Activated CD4-positive, alpha-beta T cell treated with anti-CD3 and anti-CD28 coated beads, Interleukin-2, amount 10 ng/mL, durations not matched to agents 24 days and 14 days (primary cell): ENCODE data around the gene C2. TPM values are rescaled to one million over a fixed set of nuclear protein-coding genes. Genes with fewer than 3 reads are reported as not detected.
"Not testable (repeated sequence)": the region's sequence is repeated elsewhere in the genome, so short reads cannot be mapped to it uniquely, and the experiment has no call there.

ENCODE experiments used
- DNase-seq: peaks from one replicate; pipeline ENCODE4 v3.0.0; 2022
- H3K27ac Mint-ChIP-seq: one replicate; pipeline ENCODE4 v1.8.0; 2022; ENCODE audit warnings: mild to moderate bottlenecking, mixed read lengths
- H3K27me3 Mint-ChIP-seq: one replicate; pipeline ENCODE4 v1.8.0; 2022; ENCODE audit warnings: mixed read lengths
- H3K36me3 Mint-ChIP-seq: one replicate; pipeline ENCODE4 v1.8.0; 2022; ENCODE audit warnings: low read depth, mild to moderate bottlenecking, mixed read lengths
- H3K4me1 Mint-ChIP-seq: one replicate; pipeline ENCODE4 v1.8.0; 2021; ENCODE audit warnings: mixed read lengths
- H3K4me3 Mint-ChIP-seq: one replicate; pipeline ENCODE4 v1.8.0; 2022; ENCODE audit warnings: mild to moderate bottlenecking, moderate library complexity, mixed read lengths
- H3K9me3 Mint-ChIP-seq: one replicate; pipeline ENCODE4 v1.8.0; 2021; ENCODE audit warnings: mixed read lengths
- intact Hi-C: fragments of 100-400 bp; cut with micrococcal nuclease; formaldehyde crosslinking; loops from one replicate; pipeline ENCODE4 v1.15.1; 2023
- total RNA-seq: library from RNA; stranded (reverse); gene quantifications from 2 replicates; pipeline ENCODE4 v1.2.3, GENCODE V29; 2022

The C2 gene
- total RNA-seq, 1 donor from 2014 or later: 0.30 TPM

- intact Hi-C loops: loop anchor here (10.0 kb wide), 1 partner anchor 1423 kb away; the partner anchor contains the start of genes GNL1 and PRR3
- Mint-ChIP-seq H3K4me1 (peaks cover 19% of the 10 kb centered on the region), H3K9me3 (no peaks in the 10 kb centered on the region), H3K27ac (no peak overlapping the region), H3K27me3 (no peaks in the 10 kb centered on the region), H3K4me3 (no peak overlapping the region), H3K36me3 (peaks cover 11% of the 10 kb centered on the region)
- DNase-seq: no peak
These were observed 50.4 kb downstream of the C2 start for GRCh38 chr6:31977816-31978431.

DNA sequence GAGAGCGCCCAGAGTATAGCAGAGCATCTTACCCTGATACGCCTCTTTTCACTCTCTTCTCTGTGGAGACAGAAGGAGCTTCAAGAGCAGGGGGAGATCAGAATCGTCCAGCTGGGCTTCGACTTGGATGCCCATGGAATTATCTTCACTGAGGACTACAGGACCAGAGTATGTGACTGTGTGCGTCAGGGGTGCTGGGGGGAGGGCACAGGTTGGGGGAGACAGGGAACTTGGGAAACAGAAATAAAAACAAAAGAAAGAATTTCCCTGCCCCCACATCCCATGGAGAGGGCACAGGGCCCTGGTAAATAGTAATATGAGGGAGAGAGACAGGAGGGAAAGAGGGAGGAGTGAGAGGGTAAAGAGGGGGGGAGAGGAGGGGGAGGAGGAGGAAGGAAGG, 51.3 kb downstream of the C2 start:
- intact Hi-C loops: loop anchor here (10.0 kb wide), 1 partner anchor 1424 kb away; the partner anchor contains the start of genes GNL1 and PRR3
- Mint-ChIP-seq H3K4me3 (no peak overlapping the region), H3K36me3 (peaks cover 8% of the 10 kb centered on the region), H3K4me1 (peaks cover 10% of the 10 kb centered on the region), H3K27me3 (no peaks in the 10 kb centered on the region), H3K27ac (peak overlapping the region; percentile 83), H3K9me3 (no peaks in the 10 kb centered on the region)
- no peak for DNase-seq

DNA sequence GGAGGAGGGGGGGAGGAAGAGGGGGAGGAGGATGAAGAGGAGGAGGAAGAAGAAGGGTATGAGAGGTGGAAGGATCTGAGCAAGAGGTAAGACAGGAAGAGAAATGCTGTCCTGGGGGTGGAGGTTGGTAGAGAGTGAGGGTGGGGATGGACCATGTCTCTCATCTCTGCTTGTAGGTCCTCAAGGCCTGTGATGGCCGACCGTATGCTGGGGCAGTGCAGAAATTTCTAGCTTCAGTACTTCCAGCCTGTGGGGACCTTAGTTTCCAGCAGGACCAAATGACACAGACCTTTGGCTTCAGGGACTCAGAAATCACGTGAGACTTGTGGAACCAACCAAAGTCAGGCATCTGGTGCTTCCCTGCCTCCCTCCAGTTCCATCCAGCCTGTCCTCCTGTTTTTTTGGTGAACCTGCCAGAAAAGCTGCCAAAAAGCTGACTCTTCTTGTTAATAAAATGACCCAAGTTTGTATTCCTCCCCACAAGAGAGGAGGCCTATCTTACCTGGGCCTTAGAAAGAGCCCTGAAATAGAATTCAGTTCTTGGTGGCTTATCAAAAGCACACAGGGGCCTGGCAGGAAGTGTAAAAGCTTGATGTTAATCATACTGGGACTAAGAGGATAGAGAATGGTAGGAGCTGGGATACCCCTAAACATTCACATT, 51.9 kb downstream of the C2 start:
- Mint-ChIP-seq H3K9me3 (no peaks in the 10 kb centered on the region), H3K4me3 (no peak overlapping the region), H3K27me3 (no peaks in the 10 kb centered on the region), H3K4me1 (peaks cover 7% of the 10 kb centered on the region), H3K27ac (peak overlapping the region; percentile 43), H3K36me3 (peaks cover 6% of the 10 kb centered on the region)
- intact Hi-C loops: loop anchor here (10.0 kb wide), 1 partner anchor 1425 kb away; the partner anchor contains the start of genes GNL1 and PRR3
- no peak for DNase-seq

- H3K9me3 Mint-ChIP-seq, H3K4me3 Mint-ChIP-seq, H3K27me3 Mint-ChIP-seq, intact Hi-C loops, DNase-seq, H3K36me3 Mint-ChIP-seq, H3K4me1 Mint-ChIP-seq: not testable (repeated sequence)
- H3K27ac Mint-ChIP-seq: peak overlapping the region; percentile 43
These were observed 52.8 kb downstream of the C2 start for GRCh38 chr6:31980195-31980876.

- intact Hi-C loops, DNase-seq, H3K36me3 Mint-ChIP-seq, H3K4me1 Mint-ChIP-seq, H3K4me3 Mint-ChIP-seq, H3K27me3 Mint-ChIP-seq, H3K27ac Mint-ChIP-seq, H3K9me3 Mint-ChIP-seq: not testable (repeated sequence)
These were observed 53.5 kb downstream of the C2 start for GRCh38 chr6:31980998-31981397.

GRCh38 chr6:31981744-31982143, 54.2 kb downstream of the C2 start, which contains the start of gene C4A:
C4A (plus strand) TSS chr6:31982057; CDS start chr6:31982108, 51 bp downstream.
- DNase-seq, intact Hi-C loops, H3K27ac Mint-ChIP-seq, H3K27me3 Mint-ChIP-seq, H3K9me3 Mint-ChIP-seq, H3K4me3 Mint-ChIP-seq, H3K36me3 Mint-ChIP-seq, H3K4me1 Mint-ChIP-seq: not testable (repeated sequence)

- H3K4me3 Mint-ChIP-seq, H3K4me1 Mint-ChIP-seq, H3K27ac Mint-ChIP-seq, intact Hi-C loops, DNase-seq, H3K27me3 Mint-ChIP-seq, H3K36me3 Mint-ChIP-seq, H3K9me3 Mint-ChIP-seq: not testable (repeated sequence)
These were observed 61.8 kb downstream of the C2 start for GRCh38 chr6:31989363-31989762.

- DNase-seq: peak; percentile 25
- intact Hi-C loops, H3K27ac Mint-ChIP-seq, H3K27me3 Mint-ChIP-seq, H3K4me1 Mint-ChIP-seq, H3K36me3 Mint-ChIP-seq, H3K4me3 Mint-ChIP-seq, H3K9me3 Mint-ChIP-seq: not testable (repeated sequence)
These were observed 66.9 kb downstream of the C2 start for GRCh38 chr6:31994421-31994820.

Other genes with a start within 250 kb of the C2 start
- gene LY6G5C, start 246.7 kb upstream of the C2 start, total RNA-seq: 4.1 and 4.9 TPM in 2 replicates
- gene ABHD16A, start 224.4 kb upstream of the C2 start, total RNA-seq: 43.1 and 44.7 TPM in 2 replicates
- gene LY6G6F, start 220.9 kb upstream of the C2 start, total RNA-seq: not detected in 2 replicates
- not detected in 2 replicates for gene LY6G6D, start 212.4 kb upstream of the C2 start, total RNA-seq
- gene LY6G6C, start 206.0 kb upstream of the C2 start, total RNA-seq: not detected in 2 replicates
- not detected in 2 replicates for gene MPIG6B, start 204.3 kb upstream of the C2 start, total RNA-seq
- 4.8 and 5.6 TPM in 2 replicates for gene DDAH2, start 198.4 kb upstream of the C2 start, total RNA-seq
- gene CLIC1, start 191.2 kb upstream of the C2 start, total RNA-seq: 385 TPM in 2 replicates
- 87.8 and 99.6 TPM in 2 replicates for gene MSH5, start 187.7 kb upstream of the C2 start, total RNA-seq
- 15.0 and 17.7 TPM in 2 replicates for gene SAPCD1, start 165.1 kb upstream of the C2 start, total RNA-seq
- 3.0 and 3.2 TPM in 2 replicates for gene VWA7, start 150.4 kb upstream of the C2 start, total RNA-seq
- 173 and 181 TPM in 2 replicates for gene VARS1, start 132.0 kb upstream of the C2 start, total RNA-seq
- gene LSM2, start 120.8 kb upstream of the C2 start, total RNA-seq: 142 and 146 TPM in 2 replicates
- gene HSPA1L, start 112.4 kb upstream of the C2 start, total RNA-seq: 1.8 and 2.5 TPM in 2 replicates
- 189 and 190 TPM in 2 replicates for gene HSPA1A, start 112.2 kb upstream of the C2 start, total RNA-seq
- 156 and 161 TPM in 2 replicates for gene HSPA1B, start 100.0 kb upstream of the C2 start, total RNA-seq
- 20.4 and 22.2 TPM in 2 replicates for gene NEU1, start 64.9 kb upstream of the C2 start, total RNA-seq
- 0.21 TPM in 1 of 2 replicates, not detected in the other for gene SLC44A4, start 48.7 kb upstream of the C2 start, total RNA-seq
- 73.5 and 79.3 TPM in 2 replicates for gene EHMT2, start 30.0 kb upstream of the C2 start, total RNA-seq
- gene ZBTB12, start 25.6 kb upstream of the C2 start, total RNA-seq: 3.7 and 4.6 TPM in 2 replicates
- gene CFB, start 18.4 kb downstream of the C2 start, total RNA-seq: 0.17 TPM in 1 of 2 replicates, not detected in the other
- 85.8 and 88.5 TPM in 2 replicates for gene NELFE, start 31.3 kb downstream of the C2 start, total RNA-seq
- 92.8 and 93.7 TPM in 2 replicates for gene SKIC2, start 31.5 kb downstream of the C2 start, total RNA-seq
- 13.2 and 14.1 TPM in 2 replicates for gene DXO, start 44.4 kb downstream of the C2 start, total RNA-seq
- 2.7 and 3.3 TPM in 2 replicates for gene C4A, start 54.3 kb downstream of the C2 start, total RNA-seq
- 2.9 and 3.7 TPM in 2 replicates for gene C4B, start 87.1 kb downstream of the C2 start, total RNA-seq
- gene CYP21A2, start 110.7 kb downstream of the C2 start, total RNA-seq: 0.35 TPM in 1 of 2 replicates, not detected in the other
- gene TNXB, start 181.6 kb downstream of the C2 start, total RNA-seq: 3.3 and 4.6 TPM in 2 replicates
- 72.9 and 81.0 TPM in 2 replicates for gene ATF6B, start 200.5 kb downstream of the C2 start, total RNA-seq
- gene FKBPL, start 202.6 kb downstream of the C2 start, total RNA-seq: 6.2 and 6.9 TPM in 2 replicates
- gene PRRT1, start 224.2 kb downstream of the C2 start, total RNA-seq: 0.24 and 0.35 TPM in 2 replicates
- gene PPT2, start 226.4 kb downstream of the C2 start, total RNA-seq: 11.3 and 12.7 TPM in 2 replicates
- gene EGFL8, start 236.9 kb downstream of the C2 start, total RNA-seq: 8.6 and 9.7 TPM in 2 replicates
- 31.4 and 32.6 TPM in 2 replicates for gene AGPAT1, start 248.4 kb downstream of the C2 start, total RNA-seq